HG02870 (cell line): Measurements from ENCODE around the gene NEU3.
"Not testable (repeated sequence)": the region's sequence is repeated elsewhere in the genome, so short reads cannot be mapped to it uniquely, and the experiment has no call there.

Source experiments
- ATAC-seq: cut with Tn5 transposase; IDR thresholded peaks from one replicate; pipeline ENCODE4 v1.9.1; 2021; ENCODE audit warnings: mild to moderate bottlenecking, moderate library complexity; ENCODE audit not compliant: unreplicated experiment

NEU3 gene

DNA sequence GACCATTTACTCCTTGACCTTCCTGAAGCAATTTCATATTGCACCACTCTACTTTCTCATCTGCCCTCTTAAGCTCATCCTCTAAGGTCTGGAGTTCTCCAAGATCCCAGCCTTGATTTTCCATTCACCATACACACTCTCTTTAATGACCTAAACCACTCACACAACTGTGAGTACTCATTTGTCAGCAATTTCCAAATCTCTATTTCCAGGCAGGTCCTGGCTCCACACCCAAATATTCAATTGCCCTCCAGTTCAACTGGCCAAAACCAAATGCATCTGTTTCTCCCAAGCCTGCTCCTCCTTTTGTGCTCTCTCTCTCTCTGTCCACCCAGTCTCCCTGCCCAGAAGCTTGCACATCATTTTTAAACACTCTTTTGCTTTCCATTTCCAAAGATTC is 39.6 kb downstream of the NEU3 start:
- no peak for ATAC-seq

- no peak for ATAC-seq
Measured at GRCh38 chr11:75028724-75029123, 40.0 kb downstream of the NEU3 start.

- no peak for ATAC-seq
Measured at GRCh38 chr11:75029836-75030631, 41.3 kb downstream of the NEU3 start.

- no peak for ATAC-seq
Measured at GRCh38 chr11:75031224-75031753, 42.6 kb downstream of the NEU3 start.

DNA sequence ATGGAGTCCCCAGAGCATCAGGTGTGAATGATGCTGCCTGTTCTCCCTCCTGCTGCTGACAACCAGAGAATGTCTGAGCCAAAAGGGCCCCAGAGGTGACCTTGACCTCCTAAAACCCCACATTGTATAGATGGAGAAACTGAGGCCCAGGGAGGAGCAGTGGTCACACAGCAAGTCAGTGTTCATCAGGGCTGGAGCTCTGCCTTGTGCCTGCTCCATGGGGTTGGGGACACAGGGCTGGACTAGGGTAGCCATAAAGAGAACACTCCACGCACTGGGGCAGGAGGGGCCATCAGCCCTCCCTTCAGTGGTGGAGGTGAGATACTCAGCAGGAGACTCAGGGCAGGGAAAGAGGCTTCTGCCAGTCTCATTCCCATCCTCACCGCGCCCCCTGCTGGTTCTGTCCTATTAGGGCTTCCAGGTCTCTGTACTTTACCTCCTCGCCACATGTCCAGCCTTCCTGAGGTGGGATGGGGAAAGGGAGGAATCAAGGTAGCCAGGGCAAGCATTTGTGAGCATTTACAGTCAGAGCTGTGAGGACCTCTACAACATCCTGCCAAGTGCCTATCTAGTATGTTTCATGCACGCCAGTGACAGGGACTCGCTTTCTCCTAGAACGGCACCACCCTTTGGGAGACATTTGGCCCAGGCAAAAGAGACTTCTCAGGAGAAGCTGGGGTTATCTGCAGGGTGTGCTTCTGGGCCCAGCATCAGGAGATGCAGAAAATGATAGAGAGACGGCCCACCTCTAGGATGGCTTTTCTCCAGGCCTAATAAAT is 43.2 kb downstream of the NEU3 start:
- ATAC-seq, result no peak

DNA sequence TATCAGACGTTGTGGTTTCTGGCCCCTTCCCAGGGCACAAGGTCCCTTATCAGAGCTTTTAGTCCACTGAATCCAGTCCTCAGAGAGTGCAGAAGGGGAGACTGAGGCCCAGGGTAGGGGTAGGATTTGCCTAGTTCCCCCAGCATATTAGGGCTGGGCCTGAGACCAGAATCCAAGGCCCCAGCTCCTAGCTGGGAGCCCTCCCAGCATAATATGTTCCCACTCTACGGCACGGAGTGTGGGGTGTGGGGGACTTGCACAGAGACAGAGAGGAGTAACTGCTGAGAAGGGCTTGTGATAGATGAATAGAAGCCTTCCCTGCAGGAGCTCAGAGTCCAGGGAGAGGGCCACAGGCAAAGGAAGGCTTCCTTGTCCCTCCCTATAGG is 43.8 kb downstream of the NEU3 start:
- ATAC-seq, result no peak

DNA sequence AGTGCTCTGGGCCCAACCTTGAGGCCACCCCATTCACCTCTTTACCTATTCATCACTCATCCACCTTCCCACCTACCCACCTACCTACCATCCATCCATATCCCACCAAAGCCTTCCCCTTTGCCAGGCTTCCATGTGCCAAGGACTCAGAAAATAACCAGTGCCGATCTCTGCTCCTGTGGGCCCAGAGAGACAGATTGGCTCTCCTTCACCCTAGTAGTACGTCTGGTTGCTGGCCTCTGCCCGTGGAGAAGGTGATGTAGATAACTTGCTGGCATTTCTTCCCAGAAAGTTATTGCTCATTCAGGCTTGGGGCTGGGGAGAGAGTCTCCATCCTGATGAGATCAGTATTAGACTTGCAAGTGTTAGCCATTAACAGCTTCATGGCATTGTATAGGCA is 45.2 kb downstream of the NEU3 start:
- no peak for ATAC-seq

DNA sequence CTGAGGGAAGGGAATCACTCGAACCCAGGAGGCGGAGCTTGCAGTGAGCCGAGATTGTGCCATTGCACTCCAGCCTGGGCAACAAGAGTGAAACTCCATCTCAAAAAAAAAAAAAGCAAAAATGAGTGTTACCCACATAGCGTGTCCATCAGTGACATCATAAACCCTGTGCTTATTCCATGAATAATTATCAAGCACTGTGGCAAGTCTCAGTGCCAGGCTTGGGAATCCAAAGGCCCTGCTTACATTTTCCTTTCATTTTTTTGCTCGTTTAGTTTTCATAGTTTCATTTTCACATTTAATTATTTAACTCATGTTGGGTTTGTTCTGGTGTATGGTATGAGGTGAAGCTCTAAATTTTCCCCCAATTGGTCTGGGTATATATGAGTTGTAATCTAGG is 46.5 kb downstream of the NEU3 start:
- no peak for ATAC-seq

DNA sequence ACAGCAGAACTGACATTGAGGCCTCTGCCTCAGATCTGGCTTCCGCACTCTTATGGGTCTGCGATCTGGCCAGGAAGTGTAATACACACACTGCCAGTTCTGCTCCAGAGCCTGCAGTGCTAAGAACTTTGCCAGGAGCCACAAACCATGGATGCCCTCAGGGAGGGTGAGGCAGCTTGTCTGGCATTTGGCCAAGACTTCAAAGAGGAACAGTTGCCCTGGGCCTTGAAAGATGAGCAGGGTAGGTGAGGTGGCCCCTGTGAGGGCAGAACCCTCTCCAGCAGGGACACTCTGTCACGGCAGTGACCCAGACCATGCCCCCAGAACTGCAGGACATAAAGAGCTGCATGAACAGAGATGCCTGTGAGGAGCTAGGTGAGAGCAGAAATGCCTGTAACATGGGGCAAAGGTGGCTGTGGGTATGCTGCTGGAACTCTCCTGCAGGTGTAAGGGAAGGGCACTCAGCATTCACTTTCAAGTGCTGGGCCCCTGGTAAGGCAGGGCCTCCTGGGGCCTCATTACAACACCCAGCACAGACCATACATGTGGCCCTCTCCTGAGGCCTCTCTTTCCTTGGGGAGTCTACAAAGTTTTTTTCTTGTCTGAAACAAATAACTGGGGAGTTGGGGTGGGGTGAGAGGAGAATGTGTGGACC is 47.3 kb downstream of the NEU3 start:
- ATAC-seq, result no peak

- ATAC-seq, result no peak
Measured at GRCh38 chr11:75040167-75040770, 51.5 kb downstream of the NEU3 start.

GRCh38 chr11:75041263-75041662 is 52.5 kb downstream of the NEU3 start:
- no peak for ATAC-seq

GRCh38 chr11:75041821-75042220 is 53.1 kb downstream of the NEU3 start:
- ATAC-seq, result not testable (repeated sequence)

DNA sequence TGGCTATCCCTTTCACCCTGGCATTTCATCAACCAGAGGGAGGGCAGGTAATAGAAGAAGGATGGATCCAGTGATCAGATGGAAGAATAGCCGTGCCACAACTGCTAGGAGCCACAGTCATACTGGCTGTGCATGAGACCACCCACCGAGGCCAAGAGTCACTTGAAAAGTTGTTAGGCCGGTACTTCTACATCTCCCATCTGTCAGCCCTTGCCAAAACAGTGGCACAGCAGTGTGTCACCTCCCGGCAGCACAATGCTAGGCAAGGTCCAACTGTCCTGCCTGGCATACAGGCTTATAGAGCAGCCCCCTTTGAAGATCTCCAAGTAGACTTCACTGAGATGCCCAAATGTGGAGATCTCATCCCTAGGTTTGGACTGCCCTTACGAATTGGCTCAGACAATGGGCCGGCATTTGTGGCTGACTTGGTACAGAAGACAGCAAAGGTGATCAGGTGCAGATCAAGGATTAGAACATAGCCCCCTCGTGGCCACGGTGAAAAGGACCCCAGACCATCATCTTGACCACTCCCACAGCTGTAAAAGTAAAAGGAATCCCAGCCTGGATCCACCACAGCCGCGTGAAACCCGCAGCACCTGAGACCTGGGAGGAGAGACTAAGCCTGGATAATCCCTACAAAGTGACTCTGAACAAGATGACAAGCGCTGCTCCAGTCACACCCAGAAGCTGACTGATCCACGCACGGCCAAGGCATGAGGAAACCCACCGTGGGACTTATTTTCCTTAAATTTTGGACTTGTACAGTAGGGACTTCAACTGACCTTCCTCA is 55.8 kb downstream of the NEU3 start:
- not testable (repeated sequence) for ATAC-seq

GRCh38 chr11:75046668-75047067 is 57.9 kb downstream of the NEU3 start:
- not testable (repeated sequence) for ATAC-seq

DNA sequence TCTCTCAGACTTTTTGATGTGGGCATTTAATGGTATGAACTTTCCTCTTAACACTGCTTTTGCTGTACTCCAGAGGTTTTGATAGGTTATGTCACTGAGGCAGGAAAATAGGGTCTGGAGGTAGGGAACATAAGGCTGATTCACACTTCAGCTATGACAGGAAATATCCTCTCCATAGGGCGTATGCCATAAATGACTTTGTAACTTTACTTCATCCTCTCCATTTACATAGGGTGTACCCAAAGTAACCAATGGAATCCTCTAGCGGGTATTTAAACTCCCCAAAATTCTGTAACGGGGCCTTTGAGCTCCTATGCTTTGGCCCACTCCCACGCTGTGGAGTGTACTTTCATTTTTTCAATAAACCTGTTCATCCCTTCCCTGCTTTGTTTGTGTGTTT is 58.5 kb downstream of the NEU3 start:
- no peak for ATAC-seq

DNA sequence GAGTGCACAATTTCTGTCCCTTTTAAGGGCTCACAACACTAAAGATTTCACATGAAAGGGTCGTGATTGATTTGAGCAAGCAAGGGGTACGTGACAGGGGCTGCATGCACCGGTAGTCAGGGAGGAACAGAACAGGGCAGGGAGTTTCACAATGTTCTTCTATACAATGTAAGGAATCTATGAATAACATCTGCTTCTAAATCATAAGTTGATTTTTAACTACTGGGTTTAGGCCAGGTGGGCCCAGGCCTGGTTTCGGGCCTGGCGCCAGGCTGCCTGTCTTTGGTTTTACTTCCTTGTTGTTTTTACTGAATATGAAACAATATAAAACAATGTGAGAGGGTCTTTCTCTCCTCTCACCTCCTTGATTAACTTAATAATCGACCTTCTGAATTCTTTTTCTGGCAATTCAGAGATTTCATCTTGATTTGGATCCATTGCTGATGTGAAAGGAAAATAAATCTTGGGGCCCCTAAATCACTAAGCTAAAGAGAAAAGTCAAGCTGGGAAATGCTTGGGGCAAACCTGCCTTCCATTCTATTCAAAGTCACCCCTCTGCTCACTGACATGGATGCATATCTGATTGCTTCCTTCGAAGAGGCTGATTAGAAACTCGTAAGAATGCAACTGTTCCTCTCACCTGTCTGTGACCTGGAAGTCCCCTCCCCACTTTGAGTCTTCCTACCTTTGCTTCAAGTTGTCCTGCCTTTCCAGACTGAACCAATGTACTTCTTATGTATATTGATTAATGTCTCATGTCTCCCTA is 61.0 kb downstream of the NEU3 start:
- ATAC-seq, result not testable (repeated sequence)

DNA sequence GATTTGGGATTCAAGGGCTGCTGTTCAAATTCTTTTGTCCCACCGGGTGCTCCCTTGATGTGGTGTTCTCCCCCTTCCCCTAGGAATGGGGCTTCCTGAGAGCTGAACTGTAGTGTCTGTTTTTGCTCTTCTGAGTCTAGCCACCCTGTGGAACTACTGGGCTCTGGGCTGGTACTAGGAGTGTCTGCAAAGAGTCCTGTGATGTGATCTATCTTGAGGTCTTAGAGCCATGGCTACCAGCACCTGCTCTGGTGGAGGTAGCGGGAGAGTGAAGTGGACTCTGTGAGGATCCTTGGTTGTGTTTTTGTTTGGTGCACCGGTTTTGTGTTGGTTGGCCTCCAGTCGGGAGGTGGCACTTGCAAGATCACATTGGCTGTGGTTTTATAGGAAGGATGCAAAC is 61.8 kb downstream of the NEU3 start:
- no peak for ATAC-seq

GRCh38 chr11:75051043-75051442 is 62.3 kb downstream of the NEU3 start:
- no peak for ATAC-seq

GRCh38 chr11:75052457-75052856 is 63.7 kb downstream of the NEU3 start:
- ATAC-seq, result no peak

DNA sequence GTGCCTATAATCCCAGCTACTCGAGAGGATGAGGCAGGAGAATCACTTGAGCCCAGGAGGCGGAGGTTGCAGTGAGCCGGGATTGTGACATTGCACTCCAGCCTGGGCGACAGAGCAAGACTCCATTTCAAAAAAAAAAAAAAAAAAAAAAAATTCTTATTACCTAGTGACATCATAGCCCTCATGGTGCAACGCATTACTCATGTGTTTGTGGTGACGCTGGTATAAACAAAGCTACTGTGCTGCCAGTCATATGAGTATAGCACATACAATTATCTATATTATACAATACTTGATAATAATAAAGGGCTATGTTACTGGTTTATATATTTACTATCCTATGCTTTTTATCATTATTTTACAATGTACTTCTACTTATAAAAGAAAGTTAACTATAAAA is 66.8 kb downstream of the NEU3 start:
- ATAC-seq, result no peak
